Measurements from ENCODE around the gene SMIM8. TPM values are rescaled to one million over a fixed set of nuclear protein-coding genes. Genes with fewer than 3 reads are reported as not detected.

Gene SMIM8
- total and polyA plus RNA-seq, 4 donors = 2.3 to 6.1 (median 5.2) TPM

- Histone ChIP-seq H3K4me1 (ENCODE audit: control insufficient read depth in 4 of 4, insufficient read depth in 4 of 4, low read length in 3 of 4) (no peaks in the 10 kb centered on the region), H3K27me3 (ENCODE audit: control insufficient read depth in 4 of 4, insufficient read depth in 4 of 4, low read length in 3 of 4) (no peaks in the 10 kb centered on the region), H3K36me3 (ENCODE audit: control insufficient read depth in 4 of 4, insufficient read depth in 3 of 4, low read depth in 1 of 4, low read length in 3 of 4) (no peaks in the 10 kb centered on the region), H3K4me3 (ENCODE audit: low read depth in 1 of 3, low read length in 3 of 3) (no peak overlapping the region), H3K9ac (ENCODE audit: low read depth in 1 of 2, low read length in 2 of 2) (no peak overlapping the region), H3K9me3 (ENCODE audit: control insufficient read depth in 4 of 4, low read length in 3 of 4) (no peaks in the 10 kb centered on the region), H3K27ac (ENCODE audit: low read depth in 1 of 2, low read length in 2 of 2) (no peak overlapping the region)
- WGBS = 92% methylated on average over 3 of the region's 3 CpGs
- TF ChIP-seq CTCF (IDR thresholded peaks at IDR 0.05; ENCODE audit: low read depth, low read length, missing input control) (no peak), NR2F2 (IDR thresholded peaks at IDR 0.05) (no peak), EGR1 (IDR thresholded peaks at IDR 0.05; ENCODE audit: low read depth in 2 of 2) (no peak), FOXA1 (IDR thresholded peaks at IDR 0.05) (no peak), SP1 (IDR thresholded peaks at IDR 0.05) (no peak), ZBTB33 (IDR thresholded peaks at IDR 0.05) (no peak), REST (IDR thresholded peaks at IDR 0.05) (no peak), RXRA (IDR thresholded peaks at IDR 0.05) (no peak), JUND (IDR thresholded peaks at IDR 0.05) (no peak), ATF3 (IDR thresholded peaks at IDR 0.05) (no peak), MAX (IDR thresholded peaks at IDR 0.05) (no peak), TAF1 (conservative IDR thresholded peaks at IDR 0.05) (no peak), YY1 (IDR thresholded peaks at IDR 0.05) (no peak), GABPA (IDR thresholded peaks at IDR 0.05 in 1 of 2, conservative IDR thresholded peaks at IDR 0.05 in 1 of 2) (no peak), RAD21 (IDR thresholded peaks at IDR 0.05) (no peak), HNF4G (IDR thresholded peaks at IDR 0.05) (no peak), FOXA2 (IDR thresholded peaks at IDR 0.05) (no peak)
- DNase-seq (ENCODE audit: low spot score) = no peak
Observed at GRCh38 chr6:87384449-87384848, 62.1 kb downstream of the SMIM8 start.

GRCh38 chr6:87391334-87391733, 68.9 kb downstream of the SMIM8 start:
- Histone ChIP-seq H3K4me1 (ENCODE audit: control insufficient read depth in 4 of 4, insufficient read depth in 4 of 4, low read length in 3 of 4) (peaks cover 0 to 5% (median 0%) of the 10 kb centered on the region in 4 donors), H3K9ac (ENCODE audit: low read depth in 1 of 2, low read length in 2 of 2) (no peak overlapping the region), H3K4me3 (ENCODE audit: low read depth in 1 of 3, low read length in 3 of 3) (no peak overlapping the region), H3K27ac (ENCODE audit: low read depth in 1 of 2, low read length in 2 of 2) (no peak overlapping the region), H3K9me3 (ENCODE audit: control insufficient read depth in 4 of 4, low read length in 3 of 4) (no peaks in the 10 kb centered on the region), H3K27me3 (ENCODE audit: control insufficient read depth in 4 of 4, insufficient read depth in 4 of 4, low read length in 3 of 4) (no peaks in the 10 kb centered on the region), H3K36me3 (ENCODE audit: control insufficient read depth in 4 of 4, insufficient read depth in 3 of 4, low read depth in 1 of 4, low read length in 3 of 4) (no peaks in the 10 kb centered on the region)
- 33% methylated on average over 3 of the region's 3 CpGs for WGBS
- no peak for DNase-seq (ENCODE audit: low spot score)
- TF ChIP-seq HNF4A (conservative IDR thresholded peaks at IDR 0.05) = peak; percentile 54 to 95
- TF ChIP-seq FOXA1 (IDR thresholded peaks at IDR 0.05) = no peak
- no peak for TF ChIP-seq YY1 (IDR thresholded peaks at IDR 0.05)
- TF ChIP-seq RXRA (IDR thresholded peaks at IDR 0.05) = peak; percentile 80 to 90
- peak; percentile 44 for TF ChIP-seq CTCF (IDR thresholded peaks at IDR 0.05; ENCODE audit: low read depth, low read length, missing input control)
- peak; percentile 83 for TF ChIP-seq RAD21 (IDR thresholded peaks at IDR 0.05)
- TF ChIP-seq HNF4G (IDR thresholded peaks at IDR 0.05) = no peak
- peak; percentile 39 for TF ChIP-seq FOXA2 (IDR thresholded peaks at IDR 0.05)
- TF ChIP-seq ZBTB33 (IDR thresholded peaks at IDR 0.05) = no peak

Measured in liver (tissue), 9 donors.